NCI-H1417 (cell line): ENCODE measurements around the gene HIP1R.
"Not testable (repeated sequence)": the region's sequence is repeated elsewhere in the genome, so short reads cannot be mapped to it uniquely, and the experiment has no call there.

Experiments
- DNase-seq, 3 experiments: peaks; one replicate each; lab custom pipeline; 2025; lab: John Stamatoyannopoulos, UW

The HIP1R gene

DNA sequence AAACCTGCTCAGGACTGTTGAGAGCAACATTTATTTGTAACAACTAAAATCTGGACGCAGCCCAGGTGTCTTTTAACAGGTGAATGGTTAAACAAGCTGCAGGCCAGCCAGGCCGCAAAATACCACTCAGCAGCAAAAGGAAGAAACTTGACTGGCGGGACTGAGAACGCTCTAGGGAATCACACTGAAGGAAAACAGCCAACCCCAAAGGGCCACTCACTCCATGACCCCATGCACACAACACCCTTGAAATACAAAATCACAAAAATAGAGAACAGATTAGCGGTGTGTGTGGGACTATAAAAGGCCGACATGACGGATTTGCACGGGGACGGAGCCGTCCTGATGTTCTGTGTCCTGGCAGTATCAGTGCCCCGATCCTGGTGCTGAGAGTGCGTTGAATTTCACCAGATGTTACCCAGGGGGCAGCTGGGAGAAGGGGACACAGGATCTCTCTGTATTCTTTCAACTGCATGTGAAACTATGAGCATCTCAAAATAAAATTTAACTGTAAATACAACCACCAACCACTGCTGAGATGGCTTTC is 37.6 kb downstream of the HIP1R start:
- DNase-seq: peak; percentile 50 to 79 (median 52)

- DNase-seq: no peak
Observed at GRCh38 chr12:122873540-122873939, 38.3 kb downstream of the HIP1R start.

GRCh38 chr12:122874081-122874480 is 38.8 kb downstream of the HIP1R start:
- no peak for DNase-seq

- no peak for DNase-seq
Observed at GRCh38 chr12:122875590-122876220, 40.4 kb downstream of the HIP1R start.

DNA sequence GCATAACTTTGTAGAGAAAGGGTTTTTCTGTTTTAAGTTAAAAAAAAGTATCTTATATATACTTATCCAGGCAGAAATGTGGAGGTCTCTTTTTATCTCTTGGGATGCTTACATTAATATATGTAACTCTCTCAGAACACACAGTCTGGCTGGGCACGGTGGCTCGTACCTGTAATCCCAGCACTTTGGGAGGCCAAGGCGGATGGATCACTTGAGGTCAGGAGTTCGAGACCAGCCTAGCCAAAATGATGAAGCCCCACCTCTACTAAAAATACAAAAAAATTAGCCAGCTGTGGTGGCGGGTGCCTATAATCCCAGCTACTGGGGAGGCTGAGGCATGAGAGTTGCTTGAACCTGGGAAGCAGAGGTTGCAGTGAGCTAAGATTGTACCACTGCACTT is 41.0 kb downstream of the HIP1R start:
- DNase-seq: not testable (repeated sequence)

- DNase-seq: peak in 2 of 3 experiments; percentile 18 to 66
Observed at GRCh38 chr12:122876731-122877130, 41.5 kb downstream of the HIP1R start.

- no peak for DNase-seq
Observed at GRCh38 chr12:122878780-122879612, 43.7 kb downstream of the HIP1R start.

DNA sequence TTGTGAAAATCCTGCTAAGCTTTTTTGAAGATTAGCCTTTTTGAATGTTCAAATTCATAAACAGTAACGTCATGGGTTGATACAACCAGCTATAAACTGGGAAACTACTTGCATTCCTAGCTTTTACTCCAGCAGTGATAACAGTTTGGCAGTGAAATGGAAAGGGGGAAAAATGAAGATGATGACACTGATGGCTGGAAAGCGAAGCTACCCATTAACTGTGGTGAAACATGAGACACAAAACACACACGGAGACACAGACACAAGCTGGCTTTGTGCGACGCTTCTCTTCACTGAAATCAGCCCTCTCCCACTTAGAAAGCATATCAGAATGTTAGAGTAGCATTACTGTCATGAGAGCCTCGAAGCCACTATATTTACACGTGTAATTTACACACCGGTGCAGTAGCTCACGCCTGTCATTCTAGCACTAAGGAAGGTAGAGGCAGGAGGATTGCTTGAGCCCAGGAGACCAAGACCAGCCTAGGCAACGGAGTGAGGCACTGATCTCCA is 45.0 kb downstream of the HIP1R start:
- DNase-seq: peak in 1 of 3 experiments; percentile 74

DNA sequence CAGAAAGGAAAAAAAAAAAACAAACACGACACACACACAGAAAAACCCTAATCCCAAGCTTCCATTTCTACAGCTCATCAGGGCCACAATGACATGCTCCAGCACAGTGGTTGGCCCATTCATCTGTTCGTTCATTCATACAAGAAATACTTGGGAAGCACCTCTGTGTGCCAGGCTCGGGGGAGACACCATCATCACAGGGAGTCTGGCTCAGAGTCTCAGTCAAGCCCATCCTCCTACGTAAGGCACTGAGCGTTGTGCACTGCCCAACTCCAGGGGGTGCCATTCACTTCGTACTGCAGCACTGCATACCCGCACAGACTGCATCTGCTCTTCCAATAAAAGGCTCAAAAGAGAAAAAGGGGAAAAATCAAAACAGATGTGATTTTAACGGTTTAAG is 45.4 kb downstream of the HIP1R start:
- DNase-seq: peak in 2 of 3 experiments; percentile 16 to 63

DNA sequence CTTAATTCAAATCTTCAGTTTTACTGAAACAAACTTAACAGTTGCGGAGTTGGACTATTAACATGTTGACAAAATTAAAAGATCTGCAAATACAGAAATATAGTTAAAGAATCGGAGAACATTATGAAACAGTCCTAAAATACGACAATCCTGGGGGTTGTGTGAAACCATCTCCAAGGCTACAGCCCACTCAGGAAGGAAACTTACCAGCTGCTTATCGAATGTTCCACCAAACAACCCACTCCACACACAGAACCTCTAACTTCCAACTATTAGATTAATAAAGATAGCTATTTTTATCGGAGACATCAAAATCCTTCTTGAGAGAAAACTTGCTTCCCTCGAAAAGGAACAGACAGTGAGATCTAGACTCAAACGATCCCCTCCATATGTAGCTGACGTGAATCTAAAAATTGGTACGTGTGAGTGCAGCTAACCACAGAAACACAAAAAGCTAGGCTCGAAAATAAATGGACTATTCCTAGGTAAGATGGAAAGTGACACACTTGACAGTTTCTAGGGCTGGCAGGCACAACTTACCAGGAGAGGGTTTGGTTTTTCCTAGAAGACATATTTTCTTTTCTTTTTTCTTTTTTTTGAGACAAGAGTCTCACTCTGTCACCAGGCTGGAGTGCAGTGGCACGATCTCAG is 47.8 kb downstream of the HIP1R start:
- no peak for DNase-seq

DNA sequence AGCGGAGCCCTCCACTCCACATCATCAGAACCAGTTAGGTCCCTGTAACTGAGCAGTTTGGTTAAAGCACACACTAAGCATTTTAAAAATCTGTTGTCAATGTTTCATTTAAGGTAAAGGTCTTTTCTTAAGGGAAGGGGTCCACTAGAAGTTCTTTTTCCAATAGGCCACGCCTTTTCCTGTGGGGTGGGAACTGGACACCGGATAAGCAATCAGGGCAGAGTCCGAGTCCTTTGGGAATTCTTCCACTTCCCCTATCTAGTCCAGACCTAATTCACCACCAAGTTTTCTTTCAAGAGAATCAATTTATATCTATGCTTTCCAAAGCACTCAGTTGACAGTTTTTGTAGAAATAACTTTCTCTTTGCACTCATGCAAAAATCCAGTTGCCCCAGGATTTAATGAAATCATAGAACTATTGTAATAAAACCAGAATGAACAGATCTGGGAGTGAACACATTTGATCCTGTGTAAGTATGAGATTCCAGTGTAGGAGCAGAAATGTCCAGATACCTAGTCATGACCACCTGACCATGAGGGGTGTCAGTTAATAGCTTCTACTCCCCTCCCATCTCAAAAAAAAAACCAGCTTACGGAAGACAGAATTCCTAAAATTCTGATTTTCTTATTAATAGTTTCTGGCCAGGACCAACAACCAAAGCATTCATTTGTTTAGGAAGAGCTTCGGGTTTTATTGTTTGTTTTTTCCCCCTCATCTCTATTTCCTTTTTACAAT is 49.0 kb downstream of the HIP1R start:
- no peak for DNase-seq

GRCh38 chr12:122884860-122885259 is 49.6 kb downstream of the HIP1R start:
- DNase-seq: no peak

GRCh38 chr12:122886161-122886560 is 50.9 kb downstream of the HIP1R start:
- no peak for DNase-seq

DNA sequence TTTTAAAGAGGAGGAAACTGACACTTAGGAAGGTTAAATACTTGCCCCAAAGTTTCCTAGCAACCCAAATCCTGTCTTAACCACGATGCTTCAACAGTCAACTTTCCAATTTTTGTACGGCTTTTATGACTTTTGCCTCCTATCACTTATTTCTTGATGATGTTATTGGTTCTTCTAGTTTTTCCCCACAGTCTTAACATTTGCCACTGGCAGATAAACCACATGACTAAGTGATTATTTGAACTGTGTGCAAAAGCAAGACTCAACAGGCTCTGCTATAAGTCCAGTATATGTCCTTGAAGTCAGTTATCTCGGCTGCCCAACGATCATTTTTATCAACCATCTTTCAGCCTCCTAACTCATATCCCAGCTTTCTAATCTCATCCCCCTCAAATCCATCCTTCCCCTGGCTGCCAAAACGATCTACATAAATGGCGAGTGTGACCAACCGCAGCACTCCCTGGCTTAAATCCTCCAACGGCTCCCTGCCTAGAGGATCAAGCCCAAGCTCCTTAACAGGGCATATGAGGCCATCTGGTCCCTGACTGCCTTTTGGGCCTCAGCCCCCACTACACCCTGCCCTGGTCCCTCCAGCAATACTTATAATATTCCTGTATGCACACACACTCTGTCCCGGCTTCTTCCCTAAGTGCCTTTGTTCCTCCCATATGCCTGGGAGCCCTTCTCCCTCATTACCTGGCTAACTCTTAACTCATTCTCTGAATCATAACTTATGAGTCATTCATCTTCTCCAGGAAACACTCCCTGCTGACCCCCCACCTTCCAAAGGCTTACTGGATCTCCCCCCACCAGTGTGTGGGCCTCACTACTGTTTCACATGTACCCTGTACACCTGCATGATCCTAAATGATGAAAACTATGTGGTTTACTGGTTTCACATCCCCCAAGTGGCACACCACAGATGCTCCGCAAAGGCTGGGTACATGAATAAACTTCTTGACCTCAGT is 51.9 kb downstream of the HIP1R start:
- DNase-seq: no peak

DNA sequence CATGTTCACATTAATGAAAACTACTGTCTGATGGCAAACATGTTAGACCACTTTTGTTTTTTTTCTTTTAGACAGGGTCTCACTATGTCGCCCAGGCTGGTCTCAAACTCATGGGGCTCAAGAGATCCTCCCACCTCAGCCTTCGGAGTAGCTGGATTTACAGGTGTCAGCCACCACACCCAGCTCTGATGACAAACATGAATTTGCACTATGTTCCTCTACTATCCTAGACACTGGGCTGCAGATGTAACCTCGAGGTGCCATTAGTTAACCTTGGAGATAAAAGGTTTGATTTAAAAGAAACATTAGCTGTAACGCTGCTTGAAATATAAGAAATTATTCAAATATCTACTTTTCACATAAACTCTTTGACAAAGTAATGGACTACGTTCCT is 52.6 kb downstream of the HIP1R start:
- DNase-seq: no peak

DNA sequence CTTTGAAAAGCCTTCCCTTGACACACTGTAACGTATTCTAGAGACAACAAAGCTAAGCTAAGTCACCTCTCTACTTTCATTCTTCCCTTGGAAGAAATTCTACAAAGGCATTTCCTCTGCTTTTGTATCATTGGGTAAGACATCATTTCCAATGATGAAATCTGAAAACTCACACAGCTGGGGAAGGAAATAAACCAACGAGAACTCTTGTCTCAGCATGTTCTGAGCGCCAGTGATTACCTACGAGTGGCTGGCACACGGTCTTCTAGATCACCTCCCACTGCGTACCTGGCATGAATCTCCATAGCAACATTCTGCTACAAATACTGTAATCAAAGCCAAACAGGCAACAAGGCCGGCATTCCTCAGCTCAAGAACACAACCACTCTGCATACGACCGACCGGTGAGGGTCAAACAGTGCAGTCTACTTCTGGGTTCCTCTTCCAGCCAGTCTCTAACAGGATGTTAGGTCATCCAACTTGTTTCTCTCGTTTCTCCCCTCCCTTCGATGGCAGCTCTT is 53.0 kb downstream of the HIP1R start:
- peak; percentile 60 to 87 (median 72) for DNase-seq

DNA sequence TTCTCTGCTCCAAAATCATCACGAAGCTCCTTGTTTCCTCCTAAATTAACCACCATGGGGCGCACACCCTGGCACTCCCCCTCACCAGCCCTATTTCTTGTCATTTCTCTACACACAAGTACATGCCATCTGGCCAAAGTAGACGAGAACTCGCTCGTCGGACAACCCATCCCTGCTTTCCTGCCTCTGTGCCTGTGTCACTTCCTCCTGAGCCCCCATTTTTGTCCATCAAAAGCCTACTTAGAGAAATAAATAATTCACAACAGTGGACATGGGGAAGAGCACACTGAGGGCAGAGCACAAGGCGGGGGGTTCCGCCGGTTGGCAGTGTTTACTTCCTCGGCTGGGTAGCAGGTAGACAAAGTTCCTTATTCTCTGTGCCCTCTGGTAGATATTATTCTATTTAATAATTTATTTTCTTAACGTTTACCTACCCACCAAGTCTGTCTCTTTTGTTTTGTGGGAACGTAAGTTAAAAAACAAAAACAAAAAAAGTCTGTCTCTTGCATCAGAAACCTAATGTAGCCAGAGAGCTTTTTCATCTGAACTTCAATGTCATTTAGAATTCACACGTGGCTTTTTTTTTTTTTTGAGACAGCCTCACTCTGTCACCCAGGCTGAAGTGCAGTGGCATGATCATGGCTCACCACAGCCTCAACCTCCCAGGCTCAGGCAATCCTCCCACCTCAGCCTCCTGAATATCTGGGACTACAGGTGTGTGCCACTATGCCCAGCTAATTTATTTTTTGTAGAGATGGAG is 54.7 kb downstream of the HIP1R start:
- DNase-seq: no peak

DNA sequence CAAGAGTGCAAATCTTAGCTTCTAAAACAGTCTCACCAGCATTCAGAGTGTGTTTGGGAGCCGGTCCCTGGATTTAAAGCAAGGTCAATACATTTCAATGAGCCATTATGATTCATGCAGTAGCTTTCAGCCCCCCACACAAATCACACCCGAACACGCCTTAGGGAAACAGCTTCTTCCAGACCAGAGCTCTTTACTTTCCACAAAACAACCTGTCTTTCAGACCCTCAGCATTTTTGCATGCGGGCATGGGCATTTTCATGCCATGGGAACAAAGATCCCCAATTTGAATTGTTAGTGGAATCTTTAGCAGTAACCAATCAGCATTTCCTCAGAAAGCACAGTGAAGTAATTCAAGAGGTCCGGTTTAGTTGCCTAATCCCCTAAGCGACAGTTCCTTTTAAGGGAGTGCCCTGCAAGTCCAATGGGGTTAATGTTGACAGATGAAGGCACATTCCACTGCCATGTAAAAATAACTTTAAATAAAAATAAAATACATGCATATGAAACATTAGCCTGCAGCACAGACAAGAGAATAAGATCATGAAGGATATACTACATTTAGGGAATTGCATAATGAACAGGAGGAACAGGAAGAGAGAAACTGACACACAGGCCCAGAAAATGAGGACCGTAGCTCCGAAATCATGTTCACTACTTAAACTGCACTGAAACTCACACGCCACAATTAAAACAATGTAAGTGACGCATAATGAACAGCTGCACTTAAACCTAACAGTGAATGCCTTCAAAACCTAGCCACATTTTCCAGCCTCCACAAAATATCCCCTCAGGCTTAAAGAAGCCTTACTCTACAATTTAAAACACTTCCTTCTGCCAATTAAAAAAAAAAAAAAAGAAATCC is 56.6 kb downstream of the HIP1R start:
- no peak for DNase-seq

- not testable (repeated sequence) for DNase-seq
Observed at GRCh38 chr12:122892724-122893123, 57.5 kb downstream of the HIP1R start.
